ENCODE results near the gene DACT1. TPM values are rescaled to one million over a fixed set of nuclear protein-coding genes. Genes with fewer than 3 reads are reported as not detected.

Gene DACT1
- total RNA-seq, 1 experiment from 2014 or later = not detected

GRCh38 chr14:58697266-58697929, 59.6 kb downstream of the DACT1 start:
- no peak overlapping the region for H3K27ac Mint-ChIP-seq (ENCODE audit: low read depth, unreplicated experiment)
- CTCF ChIA-PET = no interaction called here
- DNase-seq (ENCODE audit: unreplicated experiment) = no peak
- no peak for TF ChIP-seq CTCF (IDR thresholded peaks at IDR 0.05; ENCODE audit: unreplicated experiment)
- intact Hi-C loops (cut with micrococcal nuclease) = no loop called here
- POLR2A ChIA-PET = no interaction called here
- H3K27me3 Mint-ChIP-seq (ENCODE audit: insufficient read depth, unreplicated experiment) = peaks cover 100% of the 10 kb centered on the region
- BruUV-seq (replicated peaks) = no TSS peak
- H3K9me3 Mint-ChIP-seq (ENCODE audit: unreplicated experiment) = no peaks in the 10 kb centered on the region
- no peaks in the 10 kb centered on the region for H3K4me1 Mint-ChIP-seq (ENCODE audit: insufficient read depth, unreplicated experiment)
- H3K36me3 Mint-ChIP-seq (ENCODE audit: insufficient read depth, unreplicated experiment) = peaks cover 6% of the 10 kb centered on the region
- H3K4me3 Mint-ChIP-seq (ENCODE audit: unreplicated experiment) = no peak overlapping the region

Other genes starting within 250 kb of the DACT1 start
- gene TOMM20L, start 242.0 kb upstream of the DACT1 start, total RNA-seq (2022) = not detected in 2 replicates
- gene TIMM9, start 210.4 kb upstream of the DACT1 start, total RNA-seq (2022) = 52.8 and 102 TPM in 2 replicates
- gene KIAA0586, start 210.2 kb upstream of the DACT1 start, total RNA-seq (2022) = 19.6 and 26.2 TPM in 2 replicates

Data from MCF 10A (cell line).